ENCODE measurements around the gene TDG. TPM values are rescaled to one million over a fixed set of nuclear protein-coding genes. Genes with fewer than 3 reads are reported as not detected.
"Not testable (repeated sequence)": the region's sequence is repeated elsewhere in the genome, so short reads cannot be mapped to it uniquely, and the experiment has no call there.

Gene TDG
- total RNA-seq, 2 experiments from 2014 or later = 39.4 to 55.3 TPM

DNA sequence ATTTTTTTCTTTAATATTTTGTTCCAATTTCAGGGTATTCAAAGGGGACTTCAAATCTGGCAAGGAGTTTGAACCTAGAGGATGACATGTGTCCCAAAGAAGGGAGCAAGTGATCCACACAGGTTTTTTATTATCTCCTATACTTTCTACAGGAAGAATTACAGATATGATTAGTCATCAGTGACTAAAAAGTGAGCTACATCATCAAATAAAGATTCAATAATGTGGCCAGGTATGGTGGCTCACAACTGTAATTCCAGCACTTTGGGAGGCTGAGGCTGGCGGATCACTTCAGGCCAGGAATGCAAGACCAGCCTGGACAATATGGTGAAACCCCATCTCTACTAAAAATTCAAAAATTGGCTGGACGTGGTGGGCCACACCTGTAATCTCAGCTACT is 60.1 kb downstream of the TDG start:
- no peaks in the 10 kb centered on the region for H3K4me1 ChIP-seq (ENCODE audit: insufficient read depth, low read length, poor library complexity, severe bottlenecking)
- no peak for TF ChIP-seq EZH2phosphoT487 (IDR thresholded peaks at IDR 0.05; ENCODE audit: borderline replicate concordance, low read depth, low read length)
- H3K36me3 ChIP-seq (ENCODE audit: insufficient read depth, low read length) = no peaks in the 10 kb centered on the region
- BruUV-seq (replicated peaks) = no TSS peak
- no peak overlapping the region for H2AFZ ChIP-seq (ENCODE audit: low read length)
- no peaks in the 10 kb centered on the region for H3K9me2 ChIP-seq (ENCODE audit: insufficient read depth, low read length)
- POLR2A ChIA-PET = no interaction called here
- intact Hi-C loops (cut with micrococcal nuclease; ENCODE audit: unreplicated experiment) = no loop called here
- H3K27ac ChIP-seq (ENCODE audit: low read depth, low read length, poor library complexity, severe bottlenecking) = no peak overlapping the region
- H3K4me2 ChIP-seq (ENCODE audit: low read length) = no peak overlapping the region
- no peaks in the 10 kb centered on the region for H4K20me1 ChIP-seq (ENCODE audit: insufficient read depth, low read length)
- H3K9me3 ChIP-seq (ENCODE audit: low read length) = peaks cover 8% of the 10 kb centered on the region; the same call in 1 of the 2 replicates
- no peak for DNase-seq (ENCODE audit: low spot score)
- CTCF ChIA-PET (ENCODE audit: unreplicated experiment) = no interaction called here
- H3K79me2 ChIP-seq (ENCODE audit: insufficient read depth, low read depth, low read length) = no peaks in the 10 kb centered on the region
- no peak overlapping the region for H3K4me3 ChIP-seq (ENCODE audit: low read depth, low read length, poor library complexity, severe bottlenecking)

DNA sequence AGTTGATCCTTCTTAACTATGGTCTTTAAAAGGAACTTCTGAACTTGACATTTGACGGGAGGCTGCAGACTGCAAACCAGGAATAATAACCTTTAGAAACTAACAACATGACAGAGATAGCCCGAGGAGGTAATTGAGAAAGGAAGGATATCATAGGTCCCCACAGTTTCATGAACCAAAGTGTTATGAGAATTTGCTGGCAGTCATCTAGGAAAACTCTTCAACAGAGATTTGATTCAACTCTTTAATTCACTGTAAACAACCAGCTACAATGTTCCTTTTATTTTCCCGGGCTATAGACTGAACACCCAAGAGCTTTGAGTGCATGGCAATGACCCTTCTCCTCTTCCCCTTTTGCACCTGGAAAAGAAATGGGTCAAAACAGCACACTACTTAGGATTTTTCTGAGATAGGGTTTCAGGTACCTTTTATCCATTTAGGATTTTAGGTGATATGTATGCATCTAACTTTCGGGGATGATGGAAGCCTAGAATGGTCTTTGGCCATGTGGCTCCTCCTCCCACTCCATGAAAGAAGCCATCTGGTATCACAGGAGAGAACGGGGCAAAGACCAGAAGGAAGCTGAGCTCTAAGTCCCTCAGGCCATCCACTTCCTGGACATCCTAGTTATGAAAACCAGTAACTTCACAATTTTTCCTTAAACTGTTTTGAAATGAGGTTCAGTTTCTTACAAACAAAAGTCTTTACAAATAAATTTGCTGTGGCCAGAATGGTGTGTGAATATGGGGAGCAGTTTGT is 61.3 kb downstream of the TDG start:
- no peak overlapping the region for H3K4me3 ChIP-seq (ENCODE audit: low read depth, low read length, poor library complexity, severe bottlenecking)
- H3K4me1 ChIP-seq (ENCODE audit: insufficient read depth, low read length, poor library complexity, severe bottlenecking) = no peaks in the 10 kb centered on the region
- intact Hi-C loops (cut with micrococcal nuclease; ENCODE audit: unreplicated experiment) = no loop called here
- no peak overlapping the region for H2AFZ ChIP-seq (ENCODE audit: low read length)
- H3K79me2 ChIP-seq (ENCODE audit: insufficient read depth, low read depth, low read length) = no peaks in the 10 kb centered on the region
- no peak overlapping the region for H3K27ac ChIP-seq (ENCODE audit: low read depth, low read length, poor library complexity, severe bottlenecking)
- peaks cover 8% of the 10 kb centered on the region; the same call in 1 of the 2 replicates for H3K9me3 ChIP-seq (ENCODE audit: low read length)
- no peaks in the 10 kb centered on the region for H3K36me3 ChIP-seq (ENCODE audit: insufficient read depth, low read length)
- POLR2A ChIA-PET = interaction anchor here (1.6 kb wide), 1 partner anchor 19 kb away, joined by 5 read pairs; no protein-coding TSS in a partner anchor
- no peaks in the 10 kb centered on the region for H3K9me2 ChIP-seq (ENCODE audit: insufficient read depth, low read length)
- no peak overlapping the region for H3K4me2 ChIP-seq (ENCODE audit: low read length)
- no peak for DNase-seq (ENCODE audit: low spot score)
- CTCF ChIA-PET (ENCODE audit: unreplicated experiment) = no interaction called here
- H4K20me1 ChIP-seq (ENCODE audit: insufficient read depth, low read length) = no peaks in the 10 kb centered on the region
- BruUV-seq (replicated peaks) = no TSS peak
- TF ChIP-seq, protein P1, sequence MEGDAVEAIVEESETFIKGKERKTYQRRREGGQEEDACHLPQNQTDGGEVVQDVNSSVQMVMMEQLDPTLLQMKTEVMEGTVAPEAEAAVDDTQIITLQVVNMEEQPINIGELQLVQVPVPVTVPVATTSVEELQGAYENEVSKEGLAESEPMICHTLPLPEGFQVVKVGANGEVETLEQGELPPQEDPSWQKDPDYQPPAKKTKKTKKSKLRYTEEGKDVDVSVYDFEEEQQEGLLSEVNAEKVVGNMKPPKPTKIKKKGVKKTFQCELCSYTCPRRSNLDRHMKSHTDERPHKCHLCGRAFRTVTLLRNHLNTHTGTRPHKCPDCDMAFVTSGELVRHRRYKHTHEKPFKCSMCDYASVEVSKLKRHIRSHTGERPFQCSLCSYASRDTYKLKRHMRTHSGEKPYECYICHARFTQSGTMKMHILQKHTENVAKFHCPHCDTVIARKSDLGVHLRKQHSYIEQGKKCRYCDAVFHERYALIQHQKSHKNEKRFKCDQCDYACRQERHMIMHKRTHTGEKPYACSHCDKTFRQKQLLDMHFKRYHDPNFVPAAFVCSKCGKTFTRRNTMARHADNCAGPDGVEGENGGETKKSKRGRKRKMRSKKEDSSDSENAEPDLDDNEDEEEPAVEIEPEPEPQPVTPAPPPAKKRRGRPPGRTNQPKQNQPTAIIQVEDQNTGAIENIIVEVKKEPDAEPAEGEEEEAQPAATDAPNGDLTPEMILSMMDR (conservative IDR thresholded peaks at IDR 0.05; ENCODE audit: low read length) = no peak
- TF ChIP-seq EZH2phosphoT487 (IDR thresholded peaks at IDR 0.05; ENCODE audit: borderline replicate concordance, low read depth, low read length) = no peak

DNA sequence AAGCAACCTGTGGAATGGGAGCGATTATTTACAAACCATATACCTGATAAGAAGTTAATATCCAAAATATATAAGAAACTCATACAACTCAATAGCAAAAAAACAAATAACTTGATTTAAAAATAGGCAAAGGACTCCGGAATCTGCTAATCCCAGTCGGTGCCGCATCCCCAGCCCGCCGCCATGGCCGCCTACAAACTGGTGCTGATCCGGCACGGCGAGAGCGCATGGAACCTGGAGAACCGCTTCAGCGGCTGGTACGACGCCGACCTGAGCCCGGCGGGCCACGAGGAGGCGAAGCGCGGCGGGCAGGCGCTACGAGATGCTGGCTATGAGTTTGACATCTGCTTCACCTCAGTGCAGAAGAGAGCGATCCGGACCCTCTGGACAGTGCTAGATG is 64.9 kb downstream of the TDG start:
- H3K36me3 ChIP-seq (ENCODE audit: insufficient read depth, low read length); H2AFZ ChIP-seq (ENCODE audit: low read length); H3K79me2 ChIP-seq (ENCODE audit: insufficient read depth, low read depth, low read length); H3K4me1 ChIP-seq (ENCODE audit: insufficient read depth, low read length, poor library complexity, severe bottlenecking); H3K4me2 ChIP-seq (ENCODE audit: low read length); intact Hi-C loops (cut with micrococcal nuclease; ENCODE audit: unreplicated experiment); H3K4me3 ChIP-seq (ENCODE audit: low read depth, low read length, poor library complexity, severe bottlenecking); BruUV-seq (replicated peaks); CTCF ChIA-PET (ENCODE audit: unreplicated experiment); H4K20me1 ChIP-seq (ENCODE audit: insufficient read depth, low read length); H3K9me2 ChIP-seq (ENCODE audit: insufficient read depth, low read length); H3K9me3 ChIP-seq (ENCODE audit: low read length); DNase-seq (ENCODE audit: low spot score); H3K27ac ChIP-seq (ENCODE audit: low read depth, low read length, poor library complexity, severe bottlenecking): not testable (repeated sequence)
- POLR2A ChIA-PET = interaction anchor here (0.6 to 0.7 kb wide), 2 partner anchors 681 to 1325 kb away, joined by 3 to 5 read pairs; no protein-coding TSS in a partner anchor

DNA sequence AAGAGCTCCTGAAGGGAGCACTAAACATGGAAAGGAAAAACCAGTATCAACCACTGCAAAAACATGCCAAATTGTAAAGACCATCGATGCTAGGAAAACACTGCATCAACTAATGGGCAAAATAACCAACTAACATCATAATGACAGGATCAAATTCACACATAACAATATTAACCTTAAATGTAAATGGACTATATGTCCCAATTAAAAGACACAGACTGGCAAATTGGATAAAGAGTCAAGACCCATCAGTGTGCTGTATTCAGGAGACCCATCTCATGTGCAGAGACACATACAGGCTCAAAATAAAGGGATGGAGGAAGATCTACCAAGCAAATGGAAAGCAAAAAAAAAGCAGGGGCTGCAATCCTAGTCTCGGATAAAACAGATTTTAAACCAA is 70.5 kb downstream of the TDG start:
- not testable (repeated sequence) for H2AFZ ChIP-seq (ENCODE audit: low read length); H3K27ac ChIP-seq (ENCODE audit: low read depth, low read length, poor library complexity, severe bottlenecking)

More for the DNA sequence above, 70.5 kb downstream of the TDG start:
- intact Hi-C loops (cut with micrococcal nuclease; ENCODE audit: unreplicated experiment); H3K79me2 ChIP-seq (ENCODE audit: insufficient read depth, low read depth, low read length); H3K36me3 ChIP-seq (ENCODE audit: insufficient read depth, low read length); BruUV-seq (replicated peaks); DNase-seq (ENCODE audit: low spot score); CTCF ChIA-PET (ENCODE audit: unreplicated experiment); H3K4me3 ChIP-seq (ENCODE audit: low read depth, low read length, poor library complexity, severe bottlenecking); H3K4me2 ChIP-seq (ENCODE audit: low read length); H3K4me1 ChIP-seq (ENCODE audit: insufficient read depth, low read length, poor library complexity, severe bottlenecking); H3K9me2 ChIP-seq (ENCODE audit: insufficient read depth, low read length); H3K9me3 ChIP-seq (ENCODE audit: low read length); H4K20me1 ChIP-seq (ENCODE audit: insufficient read depth, low read length); POLR2A ChIA-PET: not testable (repeated sequence)

Other genes with a start within 250 kb of the TDG start
- gene NT5DC3, start 124.6 kb upstream of the TDG start, total RNA-seq (2014; rRNA removed; shearing (Covaris generic)) = 4.6 and 4.7 TPM in 2 replicates
- gene NT5DC3, start 124.6 kb upstream of the TDG start, total RNA-seq (2022) = 6.2 and 7.5 TPM in 2 replicates
- 235 and 303 TPM in 2 replicates for gene HSP90B1, start 35.5 kb upstream of the TDG start, total RNA-seq (2014; rRNA removed; shearing (Covaris generic))
- 254 and 304 TPM in 2 replicates for gene HSP90B1, start 35.5 kb upstream of the TDG start, total RNA-seq (2022)
- not detected in 2 replicates for gene GLT8D2, start 84.3 kb downstream of the TDG start, total RNA-seq (2014; rRNA removed; shearing (Covaris generic))
- gene GLT8D2, start 84.3 kb downstream of the TDG start, total RNA-seq (2022) = not detected in 2 replicates
- gene HCFC2, start 98.7 kb downstream of the TDG start, total RNA-seq (2014; rRNA removed; shearing (Covaris generic)) = 8.7 and 14.6 TPM in 2 replicates
- gene HCFC2, start 98.7 kb downstream of the TDG start, total RNA-seq (2022) = 11.8 and 14.2 TPM in 2 replicates
- gene NFYB, start 172.3 kb downstream of the TDG start, total RNA-seq (2014; rRNA removed; shearing (Covaris generic)) = 21.6 and 30.2 TPM in 2 replicates
- gene NFYB, start 172.3 kb downstream of the TDG start, total RNA-seq (2022) = 38.5 and 40.3 TPM in 2 replicates
- gene TXNRD1, start 249.9 kb downstream of the TDG start, total RNA-seq (2014; rRNA removed; shearing (Covaris generic)) = 132 and 140 TPM in 2 replicates
- 108 and 117 TPM in 2 replicates for gene TXNRD1, start 249.9 kb downstream of the TDG start, total RNA-seq (2022)

Data from OCI-LY7 (cell line).